Eye (tissue), 1 donor: Measurements from ENCODE around the gene BTBD2.

Source experiments
- DNase-seq: peaks from one replicate; pipeline ENCODE4 v3.0.0-alpha.2; 2015

BTBD2 gene

DNA sequence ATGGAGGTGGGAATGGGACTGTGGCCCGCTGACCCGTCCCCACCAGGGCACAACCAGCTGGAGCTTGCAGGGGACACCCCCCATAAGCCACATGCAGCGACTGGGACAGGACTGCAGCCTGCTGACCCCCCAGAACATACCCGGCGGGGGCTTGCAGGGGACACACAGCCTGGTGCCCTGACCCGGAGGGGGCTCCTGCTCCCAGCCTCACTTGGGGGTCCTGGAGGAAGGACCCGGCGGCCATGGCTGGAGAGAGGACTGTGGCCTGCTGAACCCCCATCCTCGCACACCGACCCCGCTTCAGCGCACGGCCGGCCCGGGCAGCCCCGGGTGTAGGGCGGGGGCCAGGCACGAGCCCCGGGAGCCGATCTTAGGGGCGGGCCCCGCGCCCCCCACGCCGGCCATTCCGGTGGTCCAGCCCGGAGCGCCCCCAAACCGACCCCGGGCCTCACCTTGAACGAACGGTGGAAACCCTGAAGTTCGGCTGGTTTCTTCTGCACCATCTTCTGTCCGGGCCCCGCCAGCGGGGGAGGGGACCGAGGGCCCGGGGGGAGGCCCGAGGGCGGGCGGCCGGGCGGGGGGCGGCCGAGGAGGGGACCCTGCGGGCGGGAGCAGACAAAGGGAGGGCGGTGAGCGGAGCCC lies 35.0 kb upstream of the BTBD2 start:
- DNase-seq, result peak; percentile 50

DNA sequence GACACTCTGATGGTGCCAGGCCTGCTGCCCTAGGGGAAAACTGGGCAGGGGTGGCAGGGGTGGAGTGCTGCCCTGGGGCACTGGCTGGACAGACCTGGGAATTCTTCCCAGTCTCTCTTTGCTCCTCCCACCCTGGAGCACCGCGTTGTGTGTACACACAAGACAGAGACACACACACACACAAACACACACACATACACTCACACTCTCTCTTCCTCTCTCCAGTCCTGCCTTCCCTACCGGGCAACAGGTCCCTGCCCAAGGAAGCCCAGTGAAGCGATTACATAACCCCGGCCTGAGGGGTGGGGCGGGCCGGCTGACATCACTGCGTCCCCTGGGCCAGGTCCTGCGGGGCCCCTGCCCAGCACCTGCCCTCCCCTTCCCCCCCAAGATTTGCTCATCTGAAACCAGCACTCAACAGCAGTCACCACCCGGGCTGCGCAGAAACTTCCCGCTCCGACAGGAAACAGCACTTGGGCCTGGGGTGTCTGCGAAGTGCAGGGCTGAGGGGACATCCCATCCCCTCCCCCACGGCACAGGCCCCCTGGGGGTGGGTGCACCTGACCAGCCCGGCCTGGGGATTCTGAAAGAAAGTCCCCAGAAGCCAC lies 34.3 kb upstream of the BTBD2 start:
- peak; percentile 69 for DNase-seq

DNA sequence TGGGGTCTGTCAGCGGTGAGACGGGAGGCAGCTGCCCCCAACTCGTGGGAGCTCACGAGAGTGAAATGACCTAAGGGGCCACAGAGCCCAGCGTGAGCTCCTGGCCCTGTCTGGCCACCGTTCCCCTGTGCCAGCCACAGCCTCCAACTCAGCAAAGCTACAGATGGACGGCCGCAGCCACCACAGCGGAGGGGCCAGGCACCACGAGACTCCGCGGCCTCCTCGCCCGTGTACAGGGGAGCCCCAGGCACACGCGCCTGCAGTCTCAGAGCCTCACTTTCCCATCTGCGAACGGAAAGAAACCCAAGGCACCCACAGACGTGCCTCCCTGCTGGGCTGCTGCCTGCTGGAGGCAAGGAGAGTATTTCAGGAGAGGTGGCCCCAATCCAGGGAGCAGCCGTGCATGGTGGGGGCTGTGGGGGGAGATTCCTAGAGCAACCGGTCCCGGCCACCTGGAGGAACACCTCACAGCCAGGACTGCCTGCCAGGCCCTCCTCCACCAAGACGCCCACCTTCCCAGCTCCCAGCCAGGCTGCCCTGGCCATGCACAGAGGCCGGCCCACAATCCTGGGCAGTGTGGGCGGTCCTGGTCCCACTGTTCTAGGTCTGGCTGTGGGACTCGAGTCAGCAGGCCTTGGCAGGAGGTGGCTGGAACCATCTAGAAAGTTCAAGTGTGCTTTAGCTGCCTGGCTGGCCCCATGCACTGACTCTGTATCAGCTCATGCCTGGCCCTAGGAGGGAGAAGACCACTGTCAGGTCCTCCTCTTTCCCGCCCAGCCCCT lies 33.6 kb upstream of the BTBD2 start:
- no peak for DNase-seq

DNA sequence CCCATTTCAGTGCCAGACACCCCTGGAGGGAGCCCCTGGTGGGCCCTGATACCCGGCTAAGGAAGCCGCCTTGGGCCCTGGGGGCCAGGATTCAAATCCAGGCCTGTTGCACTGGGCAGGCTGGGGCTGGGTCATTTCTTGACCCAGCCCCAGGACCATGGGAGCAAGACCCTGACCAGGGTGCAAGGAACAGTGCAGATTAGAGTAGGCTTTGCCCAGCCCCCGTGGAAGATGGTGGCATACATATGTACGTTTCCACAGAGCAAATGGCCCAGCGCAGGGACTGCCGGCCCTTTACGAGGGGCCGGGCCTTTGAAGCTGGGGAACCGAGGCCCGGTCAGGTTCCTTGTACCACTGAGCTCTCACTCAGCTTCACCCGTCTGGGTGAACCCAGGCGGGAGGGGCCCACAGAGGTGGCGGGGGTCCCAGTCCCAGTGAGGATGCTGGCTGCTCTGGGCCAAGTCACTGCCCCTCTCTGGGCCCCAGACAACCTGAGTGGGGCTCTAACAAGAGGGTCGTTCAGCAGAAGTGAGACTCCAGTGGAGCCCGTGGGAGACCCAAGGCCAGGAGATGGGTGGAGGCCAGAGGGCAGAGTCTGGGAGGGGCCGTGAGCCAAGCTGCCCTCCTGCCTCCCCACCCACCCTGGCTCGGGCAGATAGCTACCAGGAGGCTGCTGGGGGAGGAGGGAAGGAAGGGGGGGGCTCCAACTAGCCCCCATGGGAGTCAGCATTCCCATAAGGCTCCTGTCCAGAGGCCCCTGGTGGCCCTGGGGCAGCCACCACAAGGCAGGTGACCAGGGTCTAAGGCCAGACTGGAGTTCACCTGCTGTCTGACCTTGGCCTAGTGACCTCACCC lies 32.8 kb upstream of the BTBD2 start:
- no peak for DNase-seq

DNA sequence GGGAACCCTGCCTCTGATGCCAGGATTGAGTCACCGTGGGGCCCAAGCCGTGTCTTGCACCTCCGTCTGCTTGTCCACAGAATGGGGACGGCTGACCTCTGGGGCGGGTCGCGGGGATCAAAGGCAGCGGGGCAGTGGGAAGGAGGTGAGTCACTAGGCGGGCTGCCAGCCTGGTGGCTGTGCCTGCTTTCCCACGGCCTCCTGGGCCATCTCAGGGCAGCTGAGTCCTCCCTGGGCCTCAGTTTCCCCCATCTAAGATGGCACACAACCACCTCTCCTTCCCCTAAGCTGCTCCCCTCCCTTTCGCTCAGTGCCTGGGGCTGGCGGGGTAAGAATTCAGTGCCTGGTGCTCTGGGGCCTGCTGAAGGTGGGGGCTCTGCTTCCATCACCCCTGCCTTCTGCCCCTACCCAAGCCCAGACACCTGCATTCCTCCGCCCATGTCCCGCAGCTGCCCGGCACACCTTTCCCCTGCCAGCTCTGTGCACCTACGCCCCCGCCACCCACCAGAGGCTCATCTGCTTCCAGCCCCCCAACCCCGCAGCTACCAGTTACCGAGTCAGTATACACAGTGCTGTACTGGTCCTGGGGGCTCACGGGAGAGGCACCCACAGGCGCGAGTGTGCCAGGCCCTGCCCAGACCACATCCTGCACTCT lies 32.1 kb upstream of the BTBD2 start:
- no peak for DNase-seq

DNA sequence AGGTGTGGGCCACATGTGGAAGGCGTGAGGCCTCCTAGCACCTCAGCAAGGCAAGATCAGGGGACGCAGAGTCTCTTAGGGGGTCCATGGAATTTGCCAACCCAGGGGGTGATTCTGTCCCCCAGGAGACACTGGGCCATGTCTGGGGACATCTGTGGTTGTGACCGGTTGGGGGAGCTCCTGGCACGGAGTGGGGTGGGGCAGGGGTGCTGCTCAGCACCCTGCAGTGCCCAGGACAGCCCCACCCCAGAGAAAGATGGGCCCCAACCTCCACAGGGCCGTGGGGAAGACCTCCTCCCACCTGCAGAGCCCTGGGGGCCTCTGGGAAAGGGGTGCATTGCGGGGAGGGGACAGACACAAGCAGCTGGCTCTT lies 31.5 kb upstream of the BTBD2 start:
- no peak for DNase-seq

DNA sequence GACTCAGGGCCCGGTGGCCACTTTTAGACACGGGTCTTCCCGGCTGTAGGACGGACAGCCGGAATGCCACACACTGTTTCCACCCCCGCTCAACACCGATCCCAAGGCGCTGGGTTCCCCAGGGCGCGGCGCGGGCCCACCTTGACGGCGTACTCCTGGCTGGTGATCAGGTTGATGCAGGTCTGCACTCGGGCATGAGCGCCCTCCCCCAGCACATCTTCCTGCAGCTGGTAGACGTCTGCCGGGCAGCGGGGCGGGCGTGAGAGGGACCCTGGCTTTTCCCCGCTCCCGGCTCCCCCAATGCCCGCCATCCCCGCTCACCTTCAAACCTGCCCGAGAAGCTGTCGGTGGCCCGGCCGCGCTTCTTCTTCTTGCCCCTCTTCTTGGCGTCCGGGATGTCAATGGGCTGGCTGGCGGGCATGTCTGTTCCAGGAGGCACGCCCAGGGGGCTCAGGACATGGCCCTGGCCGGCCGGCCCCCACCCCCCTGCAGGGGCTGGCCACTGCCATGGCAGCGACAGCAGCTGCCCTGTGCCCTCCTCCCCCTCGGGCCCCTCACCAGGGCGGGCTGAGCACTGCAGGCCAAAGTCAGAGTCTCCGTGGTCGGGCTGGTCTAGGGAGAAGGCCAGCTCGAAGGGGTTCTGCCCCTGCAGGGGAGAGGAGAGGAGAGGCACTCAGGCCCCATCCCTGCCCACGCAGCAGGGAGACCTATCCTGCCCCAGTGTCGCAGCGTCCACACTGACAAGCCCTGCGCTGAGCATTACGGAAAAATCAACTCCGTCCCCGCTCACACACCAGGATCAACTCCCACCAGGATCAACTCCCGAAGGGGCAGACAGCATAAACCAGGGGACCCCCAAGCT lies 30.8 kb upstream of the BTBD2 start:
- no peak for DNase-seq

DNA sequence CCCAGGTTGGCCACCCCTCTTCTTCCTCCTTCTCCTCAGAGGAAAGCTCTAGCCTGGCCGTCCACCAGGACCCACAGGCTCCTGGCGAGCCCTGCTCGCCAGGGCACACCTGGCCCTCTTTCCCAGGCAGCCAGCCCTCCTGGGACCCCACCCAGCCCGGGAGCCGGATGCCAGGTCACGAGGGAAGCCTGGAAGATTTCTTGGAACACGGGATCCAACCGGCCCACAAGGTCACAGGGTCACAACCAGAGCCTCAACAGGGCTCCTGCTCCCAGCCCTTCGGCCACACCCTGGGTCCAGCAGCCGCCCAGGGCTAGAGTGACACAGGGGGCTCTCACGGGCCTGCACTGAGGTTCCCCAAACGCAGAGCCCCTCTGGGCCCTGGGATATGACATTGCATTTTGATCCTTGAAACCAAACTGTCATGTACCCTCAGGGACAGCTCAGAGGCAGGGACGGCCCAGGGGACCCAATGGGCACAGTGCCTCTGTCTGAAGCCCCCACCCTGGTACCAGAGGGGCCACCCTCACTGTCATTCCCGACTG lies 30.1 kb upstream of the BTBD2 start:
- DNase-seq, result no peak

DNA sequence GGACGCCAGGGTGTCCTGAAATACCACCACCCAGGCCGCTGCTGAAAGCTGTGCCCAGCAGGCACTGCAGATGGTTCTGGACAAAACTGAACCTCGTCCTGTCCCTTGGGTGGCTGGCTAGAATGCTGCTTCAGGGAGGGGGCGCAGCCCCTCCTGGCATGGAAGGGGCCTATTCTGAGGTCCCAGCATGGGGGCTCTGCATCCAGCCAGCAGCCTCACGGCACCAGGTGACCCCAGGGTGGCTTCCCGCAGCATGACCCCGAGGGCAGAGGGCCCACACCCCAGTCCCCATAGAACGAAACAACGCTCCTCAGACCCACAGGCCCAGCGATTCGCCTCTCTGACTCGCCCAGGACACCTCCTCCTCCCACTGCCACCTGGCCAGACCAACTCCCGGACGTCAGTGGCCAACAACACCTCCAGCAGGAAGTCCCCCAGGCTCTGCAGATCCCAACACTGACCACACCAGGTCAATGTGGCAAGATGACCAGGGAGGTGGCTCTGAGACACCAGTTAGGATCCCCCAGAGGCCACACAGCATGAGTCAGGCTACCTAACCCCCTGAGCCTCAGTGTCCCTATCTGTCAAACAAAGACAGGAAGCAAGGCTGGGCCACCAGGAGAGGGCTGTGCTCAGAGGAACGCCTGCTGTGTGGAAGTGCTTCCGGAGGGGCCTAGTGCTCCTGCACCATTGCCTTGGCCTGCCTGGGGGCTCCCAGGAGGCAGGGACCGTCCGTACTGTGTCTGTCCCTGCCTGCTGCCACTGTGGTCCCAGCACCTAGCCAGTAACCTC lies 29.4 kb upstream of the BTBD2 start:
- no peak for DNase-seq

DNA sequence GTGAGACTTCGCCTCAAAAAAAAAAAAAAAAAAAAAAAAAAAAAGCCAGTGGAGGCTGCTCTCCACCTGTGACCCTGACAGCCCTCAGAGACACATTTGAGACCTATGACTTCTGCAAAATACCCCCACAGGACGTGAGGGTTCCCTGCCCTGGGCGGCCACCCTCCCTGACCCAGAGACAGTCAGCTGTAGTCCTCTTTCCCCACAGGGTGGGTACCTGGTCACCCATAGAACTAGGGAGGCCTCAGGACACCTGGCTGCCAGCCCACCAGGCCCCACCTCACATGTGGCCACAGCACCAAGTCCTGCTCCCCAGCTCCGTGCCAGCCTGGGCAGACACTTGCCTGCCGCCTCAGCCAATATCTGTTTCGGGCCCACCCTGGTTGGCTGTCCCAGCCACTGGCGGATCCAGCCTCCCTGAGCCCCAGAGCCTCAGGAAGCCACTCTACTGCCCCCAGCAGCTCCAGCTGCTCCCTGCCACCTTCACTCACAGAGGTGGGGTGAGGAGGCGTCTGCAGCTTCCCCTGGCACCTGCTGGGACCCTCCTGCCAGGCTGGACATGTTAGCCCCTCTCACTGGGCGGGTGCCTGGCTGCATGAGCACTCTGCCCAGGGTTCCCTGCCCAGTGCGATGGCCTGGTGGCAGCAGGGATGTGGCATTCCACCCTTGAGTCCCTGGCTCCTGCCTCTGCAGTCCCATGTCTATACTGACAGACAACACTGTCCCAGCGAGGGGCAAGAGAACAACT lies 28.6 kb upstream of the BTBD2 start:
- DNase-seq, result no peak

DNA sequence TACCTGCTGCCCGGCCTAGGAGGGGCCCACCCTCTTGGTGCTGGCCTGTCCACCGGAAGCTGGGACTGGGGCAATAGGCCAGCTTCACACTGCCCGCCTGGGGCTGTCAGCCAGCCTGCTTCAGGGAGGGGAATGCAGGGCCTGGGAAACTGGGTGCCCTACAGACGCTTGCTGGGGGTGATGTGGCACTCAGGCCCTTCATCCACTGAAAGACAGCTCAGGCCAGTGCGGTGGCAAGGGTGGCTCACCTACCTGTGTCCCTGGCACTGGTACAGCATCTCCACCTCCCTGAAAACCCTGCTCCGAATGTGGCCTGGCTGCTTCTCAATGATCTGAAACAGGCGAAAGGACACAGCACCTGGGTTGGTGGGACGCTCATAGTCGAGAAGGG lies 27.7 kb upstream of the BTBD2 start:
- no peak for DNase-seq

DNA sequence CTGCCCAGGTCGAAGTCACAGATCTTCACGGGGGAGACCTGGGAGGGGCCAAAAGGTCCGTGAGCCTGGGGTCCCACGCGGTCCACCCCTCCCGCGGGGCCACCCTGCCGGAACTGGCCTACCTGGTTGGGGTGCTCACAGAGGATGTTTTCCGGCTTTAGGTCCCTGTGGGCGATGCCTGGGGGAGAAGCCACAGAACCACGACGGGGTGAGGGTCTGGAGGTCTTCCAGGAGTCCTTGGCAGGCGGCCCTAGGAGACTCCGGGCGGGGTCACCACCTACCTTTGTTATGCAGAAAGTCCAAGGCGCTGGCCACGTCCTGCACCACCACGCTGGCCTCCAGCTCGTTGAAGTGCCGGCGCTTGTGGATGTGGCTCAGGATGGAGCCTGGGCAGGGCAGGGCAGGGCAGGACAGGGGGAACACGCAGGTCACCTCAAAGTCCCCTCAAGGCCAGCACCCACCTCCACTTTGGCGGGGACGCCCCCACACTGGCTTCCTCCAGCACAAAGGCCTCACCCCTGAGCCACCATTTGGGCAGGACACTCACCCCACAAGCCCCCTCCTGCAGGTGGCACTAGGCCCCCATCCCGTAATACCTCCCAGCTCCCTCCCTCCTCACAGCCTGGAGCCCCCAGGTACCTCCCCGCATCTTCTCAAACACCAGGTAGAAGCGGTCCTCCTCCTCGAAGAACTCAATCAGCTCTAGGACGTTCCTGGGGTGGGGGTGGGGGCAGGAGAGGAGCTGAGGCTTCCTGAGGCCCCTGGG lies 27.2 kb upstream of the BTBD2 start:
- DNase-seq, result no peak

DNA sequence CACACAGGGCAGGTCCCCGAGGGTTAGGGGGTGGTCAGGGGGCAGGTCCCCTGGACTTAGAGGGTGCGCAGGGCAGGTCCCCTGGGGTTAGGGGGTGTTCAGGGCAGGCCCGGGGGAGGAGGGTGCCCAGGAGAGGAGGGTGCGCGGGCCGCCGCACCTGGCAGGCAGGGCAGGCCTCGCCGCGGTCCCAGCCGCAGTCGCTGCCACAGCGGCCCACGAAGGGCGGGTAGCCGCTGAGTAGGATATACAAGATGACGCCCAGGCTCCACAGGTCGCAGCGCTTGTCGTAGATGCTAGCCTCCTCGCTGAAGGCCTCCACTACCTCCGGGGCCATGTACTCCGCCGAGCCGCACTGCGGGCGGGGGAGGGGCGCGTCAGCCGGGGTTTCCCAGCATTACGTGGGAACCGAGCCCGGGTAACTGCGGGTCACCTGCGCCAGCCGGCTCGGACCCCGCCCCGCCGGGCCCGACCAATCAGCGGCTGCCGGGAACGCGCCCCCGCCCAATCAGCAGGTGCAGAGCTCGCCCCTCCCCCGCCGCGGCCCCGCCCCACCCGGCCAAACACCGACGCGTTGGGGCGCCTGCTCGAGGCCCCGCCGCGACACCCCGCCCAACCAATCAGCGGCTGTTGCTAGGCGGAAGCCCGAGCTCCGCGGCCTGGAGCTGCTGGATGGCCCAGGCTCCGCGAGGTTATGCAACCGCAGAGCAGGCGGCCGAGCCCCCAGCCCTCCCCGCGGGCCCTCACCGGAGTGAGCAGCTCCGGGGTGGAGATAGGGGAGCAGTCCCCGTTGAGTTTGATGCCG lies 26.4 kb upstream of the BTBD2 start:
- DNase-seq, result peak; percentile 97

DNA sequence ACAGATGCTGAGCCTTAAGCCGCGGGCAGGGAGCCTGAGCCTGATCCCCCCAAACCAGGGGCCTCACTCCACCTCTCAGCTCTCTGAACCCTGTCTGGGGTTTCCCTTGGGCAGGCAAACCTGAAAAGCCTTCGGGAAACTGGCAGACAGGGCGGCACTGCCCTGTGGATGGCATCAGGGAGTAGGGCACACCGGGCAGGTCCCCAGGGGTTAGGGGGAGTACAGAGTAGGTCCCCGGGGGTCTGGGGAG lies 25.8 kb upstream of the BTBD2 start:
- DNase-seq, result no peak

DNA sequence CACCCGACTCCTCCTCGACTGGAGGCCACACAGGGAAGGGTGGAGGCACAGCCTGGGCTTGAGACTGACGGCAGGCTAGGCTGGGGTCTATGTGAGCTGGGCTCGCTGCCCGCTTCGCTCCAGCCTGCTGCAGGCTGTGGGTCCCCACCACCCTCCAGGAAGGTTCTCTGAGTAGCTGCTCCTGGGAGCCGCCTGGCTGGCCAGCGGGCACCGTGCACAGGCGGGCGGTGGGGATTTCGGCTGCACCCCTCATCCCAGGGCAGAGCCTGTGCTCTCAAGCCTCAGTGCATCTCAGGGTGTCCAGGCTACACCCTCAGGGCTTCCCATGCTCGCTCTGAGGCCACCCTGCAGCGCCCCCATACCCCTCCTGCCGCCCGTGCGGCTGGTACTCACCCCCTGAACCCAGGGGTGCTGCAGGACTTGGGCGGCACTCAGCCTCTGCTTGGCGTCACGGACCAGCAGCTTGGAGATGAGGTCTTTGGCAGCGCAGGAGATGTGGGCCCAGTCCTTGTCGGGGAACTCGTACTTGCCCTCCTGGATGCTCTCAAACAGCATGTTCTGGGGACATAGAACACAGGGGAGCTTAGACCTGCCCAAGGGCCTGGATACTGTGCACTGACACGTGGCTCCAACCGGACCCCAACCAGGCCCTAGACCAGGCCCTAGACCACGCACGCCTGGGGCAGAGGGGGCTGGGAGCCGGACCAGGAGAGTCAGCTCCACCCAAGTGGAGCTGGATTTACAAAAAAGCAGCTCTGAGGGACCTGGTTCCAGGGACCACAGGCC lies 25.3 kb upstream of the BTBD2 start:
- no peak for DNase-seq

DNA sequence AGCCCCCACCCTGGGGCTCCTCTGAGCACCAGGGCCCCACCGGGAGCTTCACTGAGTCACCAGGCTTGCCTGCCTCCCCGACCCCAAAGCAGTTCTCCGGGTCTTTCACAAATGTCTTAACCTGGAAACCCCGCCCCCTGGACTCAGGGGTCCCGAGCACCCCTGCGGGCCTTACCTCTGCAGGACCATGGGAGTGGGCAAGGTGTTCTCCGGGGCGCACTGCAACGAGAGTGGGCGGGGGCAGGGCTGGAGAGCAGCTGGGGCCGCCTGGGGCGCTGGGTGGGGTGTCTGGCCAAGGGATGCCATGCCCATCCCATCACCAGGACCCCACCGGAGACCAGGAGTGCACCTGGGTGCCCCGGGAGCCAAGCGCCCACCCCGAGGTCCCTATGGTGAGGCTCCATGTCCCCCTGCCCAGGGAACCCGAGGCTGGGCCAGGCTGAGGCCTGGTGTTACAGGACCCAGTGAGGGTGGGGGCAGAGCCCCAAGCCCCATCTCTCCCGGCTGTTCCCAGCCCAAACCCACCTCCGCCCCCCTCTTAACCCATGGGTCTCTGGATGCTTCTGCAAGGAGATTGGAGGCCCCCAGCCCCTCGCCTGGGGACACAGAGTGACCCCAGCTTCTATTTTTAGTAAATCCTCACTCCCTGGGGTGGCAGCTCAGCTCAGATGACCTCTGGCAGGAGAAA lies 24.6 kb upstream of the BTBD2 start:
- DNase-seq, result no peak
